OCI-LY3 (cell line): ENCODE results near the gene SYNRG.
"Not testable (repeated sequence)": the region's sequence is repeated elsewhere in the genome, so short reads cannot be mapped to it uniquely, and the experiment has no call there.

Experiments
- H2AFZ ChIP-seq: fragments of 200-600, 300-600 bp; shearing (Covaris generic); 2 replicates; pipeline ENCODE4 v1.6.0; 2014; ENCODE audit warnings: antibody characterized with exemption, low read depth, low read length
- H3K27ac ChIP-seq: fragments of 200-600, 300-600 bp; sonication (generic); 2 replicates; pipeline ENCODE4 v1.5.1; 2014; ENCODE audit warnings: mild to moderate bottlenecking, low read length, moderate library complexity, mixed read lengths
- H3K27me3 ChIP-seq: fragments of 200-600, 300-600 bp; sonication (generic); 2 replicates; pipeline ENCODE4 v1.6.1; 2014; ENCODE audit warnings: low read depth, low read length, mixed read lengths
- H3K36me3 ChIP-seq: fragments of 200-600, 300-600 bp; sonication (generic); replicated peaks from 2 replicates; pipeline ENCODE3; 2014; ENCODE audit warnings: low read depth, low read length, mixed read lengths
- H3K4me1 ChIP-seq: fragments of 300-600, 200-600 bp; sonication (generic); 2 replicates; pipeline ENCODE4 v1.6.1; 2014; ENCODE audit warnings: low read length, mixed read lengths
- H3K4me2 ChIP-seq: fragments of 200-600, 300-600 bp; sonication (generic); 2 replicates; pipeline ENCODE4 v1.6.1; 2014; ENCODE audit warnings: low read length, mixed read lengths
- H3K4me3 ChIP-seq: fragments of 300-600, 200-600 bp; sonication (generic); 2 replicates; pipeline ENCODE4 v1.5.1; 2014; ENCODE audit warnings: antibody characterized with exemption, mild to moderate bottlenecking, low read length, moderate library complexity
- H3K79me2 ChIP-seq: fragments of 300-600, 200-600 bp; shearing (Covaris generic); 2 replicates; pipeline ENCODE4 v1.6.1; 2014; ENCODE audit warnings: mild to moderate bottlenecking, low read length, mixed read lengths
- H3K9ac ChIP-seq: fragments of 300-600, 200-600 bp; shearing (Covaris generic); 2 replicates; pipeline ENCODE4 v1.6.0; 2014; ENCODE audit warnings: mild to moderate bottlenecking, low read length, moderate library complexity
- H3K9me3 ChIP-seq: fragments of 200-600, 300-600 bp; shearing (Covaris generic); 2 replicates; pipeline ENCODE4 v1.6.1; 2014; ENCODE audit warnings: low read length, mixed read lengths; ENCODE audit not compliant: insufficient read depth
- H4K20me1 ChIP-seq: fragments of 200-600, 300-600 bp; sonication (generic); 2 replicates; pipeline ENCODE4 v1.6.1; 2016; ENCODE audit warnings: low read length, mixed read lengths; ENCODE audit not compliant: insufficient read depth
- CTCF ChIP-seq: fragments of 200-600, 300-600 bp; sonication (generic); IDR thresholded peaks from 2 replicates; pipeline ENCODE4 v1.5.1; 2014; ENCODE audit warnings: antibody characterized with exemption, low read length, low read depth
- EZH2phosphoT487 ChIP-seq: fragments of 200-600 bp; shearing (Covaris generic); IDR thresholded peaks from 2 replicates; pipeline ENCODE4 v1.6.1; 2018; ENCODE audit warnings: antibody characterized with exemption, mixed run types, low read depth

The SYNRG gene

GRCh38 chr17:37513711-37514110, 95.5 kb downstream of the SYNRG start:
- TF ChIP-seq EZH2phosphoT487 (no peak), CTCF (no peak)
- Histone ChIP-seq H3K79me2 (no peaks in the 10 kb centered on the region), H3K4me1 (no peaks in the 10 kb centered on the region), H4K20me1 (no peaks in the 10 kb centered on the region), H3K4me3 (no peak overlapping the region), H3K36me3 (peaks cover 19% of the 10 kb centered on the region), H3K9ac (no peak overlapping the region), H3K9me3 (no peaks in the 10 kb centered on the region), H3K4me2 (no peak overlapping the region), H2AFZ (no peak overlapping the region), H3K27ac (no peak overlapping the region), H3K27me3 (no peaks in the 10 kb centered on the region)

- H3K4me1 ChIP-seq = no peaks in the 10 kb centered on the region
- no peaks in the 10 kb centered on the region for H3K9me3 ChIP-seq
- H3K36me3 ChIP-seq = peaks cover 8% of the 10 kb centered on the region
- H3K27me3 ChIP-seq = no peaks in the 10 kb centered on the region
- no peak overlapping the region for H3K4me2 ChIP-seq
- no peak overlapping the region for H3K27ac ChIP-seq
- H3K4me3 ChIP-seq = no peak overlapping the region
- TF ChIP-seq CTCF = no peak
- TF ChIP-seq EZH2phosphoT487 = no peak
- H2AFZ ChIP-seq = no peak overlapping the region
- no peaks in the 10 kb centered on the region for H3K79me2 ChIP-seq
- no peak overlapping the region for H3K9ac ChIP-seq
- H4K20me1 ChIP-seq = no peaks in the 10 kb centered on the region
Measured at GRCh38 chr17:37512442-37513068, 96.7 kb downstream of the SYNRG start.

- H3K4me2 ChIP-seq, H3K4me3 ChIP-seq, H3K9ac ChIP-seq, H2AFZ ChIP-seq, H3K27ac ChIP-seq, H3K4me1 ChIP-seq, H3K36me3 ChIP-seq, H4K20me1 ChIP-seq, H3K27me3 ChIP-seq, H3K9me3 ChIP-seq, H3K79me2 ChIP-seq: not testable (repeated sequence)
Measured at GRCh38 chr17:37511642-37512041, 97.6 kb downstream of the SYNRG start.

GRCh38 chr17:37510056-37510455, 99.2 kb downstream of the SYNRG start:
- H3K4me3 ChIP-seq = no peak overlapping the region
- H3K9ac ChIP-seq = no peak overlapping the region
- H2AFZ ChIP-seq = no peak overlapping the region
- no peak overlapping the region for H3K4me2 ChIP-seq
- no peaks in the 10 kb centered on the region for H3K4me1 ChIP-seq
- peaks cover 3% of the 10 kb centered on the region for H3K36me3 ChIP-seq
- TF ChIP-seq EZH2phosphoT487 (no peak), CTCF (no peak)
- H3K79me2 ChIP-seq = no peaks in the 10 kb centered on the region
- H4K20me1 ChIP-seq = no peaks in the 10 kb centered on the region
- H3K27ac ChIP-seq = no peak overlapping the region
- no peaks in the 10 kb centered on the region for H3K9me3 ChIP-seq
- no peaks in the 10 kb centered on the region for H3K27me3 ChIP-seq
